Measurements from ENCODE around the gene NLGN1. TPM values are rescaled to one million over a fixed set of nuclear protein-coding genes. Genes with fewer than 3 reads are reported as not detected.

Gene NLGN1
- total and polyA plus RNA-seq, 9 of the 15 experiments (the other 6 are each of a cell fraction or from before 2014, with no cell fraction given) = under 0.01 to 0.01 TPM; not detected in 7

GRCh38 chr3:173586166-173586565 is 188.6 kb downstream of the NLGN1 start:
- no peak overlapping the region for H3K9ac ChIP-seq (ENCODE audit: insufficient read depth in 1 of 2, low read depth in 2 of 2, low read length in 2 of 2)
- in situ Hi-C loops (cut with MboI) = no loop called here
- no peak overlapping the region for H3K27ac ChIP-seq (ENCODE audit: extremely low read depth, low read depth, low read length)
- ATAC-seq (no peak), DNase-seq (ENCODE audit: extremely low read depth in 1 of 4, low spot score in 3 of 4) (no peak), FAIRE-seq (no peak)
- no peak for TF ChIP-seq BCL6 (CRISPR knock-in tag; IDR thresholded peaks at IDR 0.05)
- TF ChIP-seq HES1 (IDR thresholded peaks at IDR 0.05; ENCODE audit: low read depth) = no peak
- no peak for TF ChIP-seq ZNF184 (CRISPR knock-in tag; IDR thresholded peaks at IDR 0.05)
- H2AFZ ChIP-seq (ENCODE audit: low read depth, low read length) = no peak overlapping the region
- H3K9me3 ChIP-seq (replicated peaks; ENCODE audit: control insufficient read depth, insufficient read depth, low read depth, low read length) = no peaks in the 10 kb centered on the region
- WGBS (ENCODE audit: insufficient coverage, low coverage, missing lambda C conversion rate) = 0% methylated on average over 2 of the region's 2 CpGs
- BruUV-seq (replicated peaks) = no TSS peak
- no peaks in the 10 kb centered on the region for H3K79me2 ChIP-seq (ENCODE audit: control insufficient read depth, insufficient read depth, low read length)
- no peaks in the 10 kb centered on the region for H3K4me1 ChIP-seq (replicated peaks in 1 of 2; ENCODE audit: control insufficient read depth in 2 of 2, insufficient read depth in 2 of 2, low read length in 2 of 2)
- no peaks in the 10 kb centered on the region for H3K9me1 ChIP-seq (ENCODE audit: control insufficient read depth, insufficient read depth, low read length)
- H3K36me3 ChIP-seq (ENCODE audit: control insufficient read depth, insufficient read depth, low read length) = no peaks in the 10 kb centered on the region
- POLR2A ChIA-PET = no interaction called here
- H3K4me3 ChIP-seq = no peak overlapping the region
- H3K27me3 ChIP-seq (ENCODE audit: control insufficient read depth in 2 of 2, insufficient read depth in 2 of 2, low read length in 2 of 2) = no peaks in the 10 kb centered on the region
- no peak overlapping the region for H3K4me2 ChIP-seq (ENCODE audit: insufficient read depth, low read length)
- no peaks in the 10 kb centered on the region for H4K20me1 ChIP-seq (replicated peaks; ENCODE audit: control insufficient read depth, insufficient read depth, low read length)
- CTCF ChIA-PET (ENCODE audit: low intra/inter-chr PET ratio) = no interaction called here
- intact Hi-C loops (cut with micrococcal nuclease) = no loop called here

- FAIRE-seq (no peak), ATAC-seq (no peak), DNase-seq (ENCODE audit: extremely low read depth in 1 of 4, low spot score in 3 of 4) (no peak)
- BruUV-seq (replicated peaks) = no TSS peak
- Histone ChIP-seq H3K4me1 (replicated peaks in 1 of 2; ENCODE audit: control insufficient read depth in 2 of 2, insufficient read depth in 2 of 2, low read length in 2 of 2) (no peaks in the 10 kb centered on the region), H3K4me3 (no peak overlapping the region), H3K9me3 (replicated peaks; ENCODE audit: control insufficient read depth, insufficient read depth, low read depth, low read length) (no peaks in the 10 kb centered on the region), H3K9me1 (ENCODE audit: control insufficient read depth, insufficient read depth, low read length) (no peaks in the 10 kb centered on the region), H3K79me2 (ENCODE audit: control insufficient read depth, insufficient read depth, low read length) (no peaks in the 10 kb centered on the region), H3K4me2 (ENCODE audit: insufficient read depth, low read length) (no peak overlapping the region), H3K36me3 (ENCODE audit: control insufficient read depth, insufficient read depth, low read length) (no peaks in the 10 kb centered on the region), H3K27me3 (ENCODE audit: control insufficient read depth in 2 of 2, insufficient read depth in 2 of 2, low read length in 2 of 2) (no peaks in the 10 kb centered on the region), H3K9ac (ENCODE audit: insufficient read depth in 1 of 2, low read depth in 2 of 2, low read length in 2 of 2) (no peak overlapping the region), H4K20me1 (replicated peaks; ENCODE audit: control insufficient read depth, insufficient read depth, low read length) (no peaks in the 10 kb centered on the region), H2AFZ (ENCODE audit: low read depth, low read length) (no peak overlapping the region), H3K27ac (ENCODE audit: extremely low read depth, low read depth, low read length) (no peak overlapping the region)
- ChIA-PET CTCF (ENCODE audit: low intra/inter-chr PET ratio) (no interaction called here), POLR2A (no interaction called here)
- in situ Hi-C loops (cut with MboI) = no loop called here
- 0% methylated on average over 1 of the region's 1 CpG for WGBS (ENCODE audit: insufficient coverage, low coverage, missing lambda C conversion rate)
- intact Hi-C loops (cut with micrococcal nuclease) = no loop called here
- no peak for TF ChIP-seq TSHZ1 (CRISPR knock-in tag; IDR thresholded peaks at IDR 0.05)
- no peak for TF ChIP-seq GTF2E2 (tag; IDR thresholded peaks at IDR 0.05)
- no peak for TF ChIP-seq FIP1L1 (IDR thresholded peaks at IDR 0.05; ENCODE audit: low read depth, low read length, poor library complexity, severe bottlenecking)
- TF ChIP-seq ZNF143 (CRISPR knock-in tag; IDR thresholded peaks at IDR 0.05) = no peak
- TF ChIP-seq CEBPB (tag; IDR thresholded peaks at IDR 0.05) = no peak
- TF ChIP-seq BACH1 (tag; IDR thresholded peaks at IDR 0.05) = no peak
- no peak for TF ChIP-seq POLR2AphosphoS5 (IDR thresholded peaks at IDR 0.05; ENCODE audit: control insufficient read depth, insufficient read depth, low read depth, low read length)
- no peak for TF ChIP-seq TARDBP (IDR thresholded peaks at IDR 0.05)
- no peak for TF ChIP-seq NFE2 (IDR thresholded peaks at IDR 0.05; ENCODE audit: low read depth)
Observed at GRCh38 chr3:173587055-173587454, 189.5 kb downstream of the NLGN1 start.
